IPS-20b (cell line): ENCODE data around the gene VSIG8.
"Not testable (repeated sequence)": the region's sequence is repeated elsewhere in the genome, so short reads cannot be mapped to it uniquely, and the experiment has no call there.

ENCODE experiments used
- H3K27ac ChIP-seq: one replicate; pipeline ENCODE4 v1.5.1; 2013; ENCODE audit warnings: low read length
- H3K27me3 ChIP-seq: 2 replicates; pipeline ENCODE4 v1.6.1; 2013; ENCODE audit warnings: mild to moderate bottlenecking, low read length, inconsistent platforms; ENCODE audit not compliant: insufficient read depth
- H3K36me3 ChIP-seq: 2 replicates; pipeline ENCODE4 v1.6.1; 2013; ENCODE audit warnings: low read depth, mild to moderate bottlenecking, inconsistent platforms, low read length, moderate library complexity; ENCODE audit not compliant: insufficient read depth
- H3K4me1 ChIP-seq: 2 replicates; pipeline ENCODE4 v1.6.1; 2013; ENCODE audit warnings: mild to moderate bottlenecking, control low read depth, inconsistent platforms, low read length, moderate library complexity; ENCODE audit not compliant: insufficient read depth
- H3K4me3 ChIP-seq: 2 replicates; pipeline ENCODE4 v1.5.1; 2013; ENCODE audit warnings: mild to moderate bottlenecking, low read length, inconsistent platforms
- H3K9ac ChIP-seq: 2 replicates; pipeline ENCODE4 v1.6.1; 2013; ENCODE audit warnings: low read depth, mild to moderate bottlenecking, inconsistent platforms, low read length, moderate library complexity
- H3K9me3 ChIP-seq: 2 replicates; pipeline ENCODE4 v1.6.1; 2013; ENCODE audit warnings: mild to moderate bottlenecking, low read depth, low read length, inconsistent platforms; ENCODE audit not compliant: insufficient read depth

Gene VSIG8

GRCh38 chr1:159862557-159862956 lies at the start of gene VSIG8:
Gene VSIG8, minus strand, starts transcription at chr1:159862657. Its CDS starts 136 bp downstream, at chr1:159862521.
- no peaks in the 10 kb centered on the region for H3K36me3 ChIP-seq
- H3K27ac ChIP-seq: no peak within 1 kb of the TSS
- no peaks in the 10 kb centered on the region for H3K4me1 ChIP-seq
- no peak within 1 kb of the TSS for H3K4me3 ChIP-seq
- no peak within 1 kb of the TSS for H3K9ac ChIP-seq
- no peaks in the 10 kb centered on the region for H3K9me3 ChIP-seq
- no peaks in the 10 kb centered on the region; the same call in 1 of the 2 replicates for H3K27me3 ChIP-seq

- H3K27me3 ChIP-seq: no peaks in the 10 kb centered on the region
- H3K27ac ChIP-seq: no peak overlapping the region
- no peaks in the 10 kb centered on the region for H3K9me3 ChIP-seq
- H3K36me3 ChIP-seq: no peaks in the 10 kb centered on the region
- peaks cover 44% of the 10 kb centered on the region for H3K4me1 ChIP-seq
- no peak overlapping the region for H3K9ac ChIP-seq
- no peak overlapping the region for H3K4me3 ChIP-seq
These were observed 49.0 kb upstream of the VSIG8 start for GRCh38 chr1:159911326-159912070.

- Histone ChIP-seq H3K4me3 (no peak overlapping the region), H3K9ac (no peak overlapping the region), H3K27me3 (no peaks in the 10 kb centered on the region), H3K27ac (no peak overlapping the region), H3K36me3 (no peaks in the 10 kb centered on the region), H3K4me1 (peaks cover 18% of the 10 kb centered on the region; the same call in 1 of the 2 replicates), H3K9me3 (no peaks in the 10 kb centered on the region)
These were observed 45.8 kb upstream of the VSIG8 start for GRCh38 chr1:159908031-159908940.

- Histone ChIP-seq H3K4me1 (peaks cover 15% of the 10 kb centered on the region; the same call in 1 of the 2 replicates), H3K9me3 (no peaks in the 10 kb centered on the region), H3K9ac (no peak overlapping the region), H3K27ac (no peak overlapping the region), H3K4me3 (no peak overlapping the region), H3K27me3 (no peaks in the 10 kb centered on the region; the same call in 1 of the 2 replicates), H3K36me3 (no peaks in the 10 kb centered on the region)
These were observed 44.5 kb upstream of the VSIG8 start for GRCh38 chr1:159906960-159907359.

- H3K4me3 ChIP-seq, H3K9me3 ChIP-seq, H3K9ac ChIP-seq, H3K4me1 ChIP-seq, H3K27ac ChIP-seq, H3K36me3 ChIP-seq: not testable (repeated sequence)
- H3K27me3 ChIP-seq: peaks cover 18% of the 10 kb centered on the region
These were observed 41.6 kb upstream of the VSIG8 start for GRCh38 chr1:159904036-159904435.

- no peak overlapping the region for H3K27ac ChIP-seq
- H3K27me3 ChIP-seq: peaks cover 18% of the 10 kb centered on the region
- H3K9me3 ChIP-seq: no peaks in the 10 kb centered on the region
- no peak overlapping the region for H3K9ac ChIP-seq
- no peaks in the 10 kb centered on the region for H3K36me3 ChIP-seq
- peaks cover 5% of the 10 kb centered on the region; the same call in 1 of the 2 replicates for H3K4me1 ChIP-seq
- no peak overlapping the region for H3K4me3 ChIP-seq
These were observed 40.1 kb upstream of the VSIG8 start for GRCh38 chr1:159902541-159902940.

- Histone ChIP-seq H3K9me3 (no peaks in the 10 kb centered on the region), H3K4me3 (peak overlapping the region; percentile 61; the same call in 1 of the 2 replicates), H3K9ac (no peak overlapping the region), H3K27ac (no peak overlapping the region), H3K36me3 (no peaks in the 10 kb centered on the region), H3K27me3 (peaks cover 18% of the 10 kb centered on the region), H3K4me1 (peaks cover 5% of the 10 kb centered on the region; the same call in 1 of the 2 replicates)
These were observed 38.4 kb upstream of the VSIG8 start for GRCh38 chr1:159900755-159901360.

- H3K4me3 ChIP-seq: peak within 1 kb of the TSS; percentile 61; the same call in 1 of the 2 replicates
- H3K9me3 ChIP-seq: no peaks in the 10 kb centered on the region
- H3K27ac ChIP-seq: no peak within 1 kb of the TSS
- H3K9ac ChIP-seq: peak within 1 kb of the TSS; percentile 41; the same call in 1 of the 2 replicates
- no peaks in the 10 kb centered on the region for H3K36me3 ChIP-seq
- peaks cover 5% of the 10 kb centered on the region; the same call in 1 of the 2 replicates for H3K4me1 ChIP-seq
- peaks cover 18% of the 10 kb centered on the region for H3K27me3 ChIP-seq
These were observed 37.7 kb upstream of the VSIG8 start, which contains the start of gene CFAP45 for GRCh38 chr1:159900086-159900680. Gene CFAP45, minus strand, starts transcription at chr1:159900165. Its CDS starts 67 bp downstream, at chr1:159900098.

- Histone ChIP-seq H3K4me3 (peak overlapping the region; percentile 38; the same call in 1 of the 2 replicates), H3K27me3 (peaks cover 18% of the 10 kb centered on the region)
- not testable (repeated sequence) for H3K27ac ChIP-seq, H3K9me3 ChIP-seq, H3K9ac ChIP-seq, H3K36me3 ChIP-seq, H3K4me1 ChIP-seq
These were observed 37.2 kb upstream of the VSIG8 start for GRCh38 chr1:159899634-159900033.

- Histone ChIP-seq H3K27me3 (peaks cover 18% of the 10 kb centered on the region), H3K4me1 (peaks cover 5% of the 10 kb centered on the region; the same call in 1 of the 2 replicates), H3K9ac (no peak overlapping the region), H3K4me3 (no peak overlapping the region), H3K36me3 (no peaks in the 10 kb centered on the region), H3K9me3 (no peaks in the 10 kb centered on the region), H3K27ac (no peak overlapping the region)
These were observed 36.1 kb upstream of the VSIG8 start for GRCh38 chr1:159898527-159898926.

- H3K9me3 ChIP-seq: no peaks in the 10 kb centered on the region
- H3K9ac ChIP-seq: no peak overlapping the region
- no peak overlapping the region for H3K27ac ChIP-seq
- H3K4me3 ChIP-seq: no peak overlapping the region
- no peaks in the 10 kb centered on the region for H3K36me3 ChIP-seq
- peaks cover 18% of the 10 kb centered on the region for H3K27me3 ChIP-seq
- peaks cover 5% of the 10 kb centered on the region; the same call in 1 of the 2 replicates for H3K4me1 ChIP-seq
These were observed 35.5 kb upstream of the VSIG8 start for GRCh38 chr1:159897962-159898361.
